ENCODE data around the gene CDKN2B-AS1. TPM values are rescaled to one million over a fixed set of nuclear protein-coding genes. Genes with fewer than 3 reads are reported as not detected.

Gene CDKN2B-AS1
- total RNA-seq, 1 experiment from 2014 or later, result not detected

DNA sequence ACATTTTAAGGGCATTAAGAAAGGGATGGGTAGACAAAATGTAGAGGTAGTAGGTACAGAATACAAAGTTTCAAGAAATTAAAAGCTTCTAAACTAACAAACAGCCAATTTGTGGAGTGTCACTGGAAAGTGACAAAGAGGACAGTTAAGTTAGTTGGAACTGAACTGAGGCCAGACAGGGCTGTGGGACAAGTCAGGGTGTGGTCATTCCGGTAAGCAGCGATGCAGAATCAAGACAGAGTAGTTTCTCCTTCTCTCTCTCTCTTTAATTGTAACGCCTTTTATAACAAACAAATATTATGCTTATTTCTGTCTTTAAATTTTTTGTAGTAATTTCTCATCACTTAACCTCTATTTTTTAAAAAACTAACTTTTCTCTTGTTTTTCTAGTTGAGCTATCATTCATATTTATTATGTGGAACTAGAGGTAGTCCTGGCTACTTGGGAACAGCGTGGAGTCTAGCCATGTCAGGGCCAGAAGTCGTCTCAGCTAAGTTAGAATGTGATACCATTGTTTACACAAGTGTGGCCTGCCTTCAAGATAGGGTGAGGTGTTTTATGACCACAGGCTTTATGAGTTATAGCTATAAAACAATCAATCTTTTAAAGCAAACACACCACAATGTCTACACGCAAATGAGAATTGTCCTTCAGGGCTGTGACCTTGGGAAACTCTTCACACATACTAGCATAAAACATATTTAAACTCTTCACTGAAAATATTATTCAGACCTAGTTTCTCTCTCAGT, 129.8 kb downstream of the CDKN2B-AS1 start:
- Histone ChIP-seq H4K91ac (ENCODE audit: insufficient read length, low read depth, low read length) (no peak overlapping the region), H3K4me2 (ENCODE audit: insufficient read depth, insufficient read length, low read length) (no peak overlapping the region), H4K5ac (ENCODE audit: insufficient read length, low read depth, low read length) (no peak overlapping the region), H3K4ac (ENCODE audit: low read depth, low read length) (no peak overlapping the region), H3K4me1 (ENCODE audit: insufficient read depth, low read length) (no peaks in the 10 kb centered on the region), H2BK5ac (ENCODE audit: insufficient read length, low read length) (no peak overlapping the region), H3K9ac (ENCODE audit: extremely low read depth, insufficient read length, low read length) (no peak overlapping the region), H3K9me3 (ENCODE audit: control insufficient read depth, low read depth, low read length) (no peaks in the 10 kb centered on the region), H4K8ac (replicated peaks; ENCODE audit: insufficient read length, low read depth, low read length) (no peak overlapping the region), H2AFZ (ENCODE audit: low read length) (no peak overlapping the region), H3K79me2 (ENCODE audit: insufficient read depth, low read length) (no peaks in the 10 kb centered on the region), H4K20me1 (ENCODE audit: control insufficient read depth, insufficient read depth, insufficient read length) (no peaks in the 10 kb centered on the region), H2AK5ac (ENCODE audit: insufficient read length, low read length) (no peak overlapping the region), H3K18ac (ENCODE audit: insufficient read length, low read depth, low read length) (no peak overlapping the region), H2BK15ac (ENCODE audit: low read depth, low read length) (no peak overlapping the region), H3K27me3 (ENCODE audit: insufficient read depth, low read length) (no peaks in the 10 kb centered on the region), H3K14ac (ENCODE audit: insufficient read depth, low read length) (no peak overlapping the region), H2BK12ac (ENCODE audit: insufficient read length, low read depth, low read length) (no peak overlapping the region), H3K23me2 (ENCODE audit: insufficient read length, low read depth, low read length, poor library complexity, severe bottlenecking) (no peaks in the 10 kb centered on the region), H3K79me1 (ENCODE audit: insufficient read depth, low read depth, low read length, poor library complexity, severe bottlenecking) (no peaks in the 10 kb centered on the region), H2BK20ac (ENCODE audit: low read depth, low read length, poor library complexity, severe bottlenecking) (no peak overlapping the region), H3K56ac (ENCODE audit: insufficient read length, low read depth, low read length) (no peak overlapping the region), H2BK120ac (ENCODE audit: low read depth, low read length, poor library complexity, severe bottlenecking) (no peak overlapping the region), H3T11ph (ENCODE audit: low read length) (no peak overlapping the region), H3K27ac (ENCODE audit: insufficient read length, low read depth, low read length) (no peak overlapping the region), H3K23ac (ENCODE audit: insufficient read length, low read depth, low read length) (no peak overlapping the region)
- no peak overlapping the region for H3K27ac Mint-ChIP-seq
- TF ChIP-seq CTCF (conservative IDR thresholded peaks at IDR 0.05), result no peak
- H3K36me3 Mint-ChIP-seq (ENCODE audit: insufficient read depth in 1 of 3, low read depth in 3 of 3), result no peaks in the 10 kb centered on the region
- no CpG with 5 or more reads among the region's 6 CpGs for WGBS (ENCODE audit: extremely low coverage, insufficient read length, low lambda C conversion rate)
- peaks cover 4% of the 10 kb centered on the region in 2 experiments; a peak in 2 of 5 replicates for H3K9me3 Mint-ChIP-seq
- peaks cover 0 to 4% of the 10 kb centered on the region in 2 experiments; a peak in 2 of 4 replicates for H3K4me1 Mint-ChIP-seq
- H3K4me3 Mint-ChIP-seq, result no peak overlapping the region
- peaks cover 2% of the 10 kb centered on the region; the same call in 1 of the 2 replicates for H3K27me3 Mint-ChIP-seq (ENCODE audit: low read depth)
- DNase-seq, result no peak

Measured in H9 (cell line).